GM21619 (cell line): ENCODE measurements around the gene HPCAL4.

Experiments used
- ATAC-seq: cut with Tn5 transposase; IDR thresholded peaks from one replicate; pipeline ENCODE4 v1.9.1; 2021; ENCODE audit not compliant: unreplicated experiment

The HPCAL4 gene

GRCh38 chr1:39631361-39632322 is 59.6 kb downstream of the HPCAL4 start:
- ATAC-seq: no peak

GRCh38 chr1:39628807-39629350 is 62.4 kb downstream of the HPCAL4 start:
- no peak for ATAC-seq
